Neutrophil (primary cell): ENCODE measurements around the gene CWC22.

ENCODE experiments used
- H3K27ac ChIP-seq: fragments of 200-600 bp; sonication (generic); 2 replicates; pipeline ENCODE4 v1.5.1; 2016; ENCODE audit warnings: mild to moderate bottlenecking, moderate library complexity
- H3K27me3 ChIP-seq: fragments of 200-600 bp; sonication (generic); 2 replicates; pipeline ENCODE4 v1.6.0; 2016; ENCODE audit warnings: mild to moderate bottlenecking
- H3K36me3 ChIP-seq: fragments of 200-600 bp; sonication (generic); 2 replicates; pipeline ENCODE4 v1.5.1; 2017
- H3K4me1 ChIP-seq, 2 experiments: fragments of 200-600 bp in 1 of 2; sonication (generic) in 1 of 2; 1 replicate in 1 of 2; 2 replicates in 1 of 2; pipeline versions ENCODE4 v1.5.1 to v1.6.1; 2013 to 2016; ENCODE audit warnings: low read depth in 1 of 2, low read length in 1 of 2, mild to moderate bottlenecking in 1 of 2, moderate library complexity in 1 of 2; ENCODE audit not compliant: control insufficient read depth in 1 of 2, insufficient read depth in 1 of 2
- H3K4me3 ChIP-seq, 2 experiments: fragments of 200-600 bp in 1 of 2; sonication (generic) in 1 of 2; 1 replicate in 1 of 2; 2 replicates in 1 of 2; pipeline ENCODE4 v1.5.1; 2013 to 2016; ENCODE audit warnings: low read depth in 1 of 2, low read length in 1 of 2, mild to moderate bottlenecking in 1 of 2, moderate library complexity in 1 of 2
- H3K9me3 ChIP-seq: fragments of 200-600 bp; sonication (generic); 2 replicates; pipeline ENCODE4 v1.5.1; 2016
- TF ChIP-seq, protein P1 (sequence below): fragments of 200-600 bp; sonication (generic); IDR thresholded peaks from 2 replicates; pipeline ENCODE4 v1.5.1; 2016; ENCODE audit warnings: antibody characterized with exemption

Gene CWC22

DNA sequence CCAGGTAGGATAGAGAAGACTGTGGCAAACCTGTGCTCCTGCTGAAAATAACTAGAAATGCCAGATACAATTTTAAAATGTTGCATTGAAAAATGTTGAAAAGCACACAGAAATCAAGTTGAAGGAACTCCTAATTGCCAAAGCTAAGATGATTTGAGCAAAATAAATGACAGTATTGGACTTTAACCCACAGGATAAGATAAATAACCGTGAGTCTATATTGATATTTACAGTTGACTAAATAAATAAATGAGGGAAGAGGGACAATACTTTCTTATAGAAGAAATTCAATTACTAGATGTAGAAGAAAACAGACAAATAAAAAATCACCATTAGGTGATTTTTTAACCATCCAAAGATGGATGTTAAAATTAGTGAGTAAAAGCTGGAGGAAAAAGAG, 59.0 kb downstream of the CWC22 start:
- no peaks in the 10 kb centered on the region for H3K9me3 ChIP-seq
- TF ChIP-seq, protein P1, sequence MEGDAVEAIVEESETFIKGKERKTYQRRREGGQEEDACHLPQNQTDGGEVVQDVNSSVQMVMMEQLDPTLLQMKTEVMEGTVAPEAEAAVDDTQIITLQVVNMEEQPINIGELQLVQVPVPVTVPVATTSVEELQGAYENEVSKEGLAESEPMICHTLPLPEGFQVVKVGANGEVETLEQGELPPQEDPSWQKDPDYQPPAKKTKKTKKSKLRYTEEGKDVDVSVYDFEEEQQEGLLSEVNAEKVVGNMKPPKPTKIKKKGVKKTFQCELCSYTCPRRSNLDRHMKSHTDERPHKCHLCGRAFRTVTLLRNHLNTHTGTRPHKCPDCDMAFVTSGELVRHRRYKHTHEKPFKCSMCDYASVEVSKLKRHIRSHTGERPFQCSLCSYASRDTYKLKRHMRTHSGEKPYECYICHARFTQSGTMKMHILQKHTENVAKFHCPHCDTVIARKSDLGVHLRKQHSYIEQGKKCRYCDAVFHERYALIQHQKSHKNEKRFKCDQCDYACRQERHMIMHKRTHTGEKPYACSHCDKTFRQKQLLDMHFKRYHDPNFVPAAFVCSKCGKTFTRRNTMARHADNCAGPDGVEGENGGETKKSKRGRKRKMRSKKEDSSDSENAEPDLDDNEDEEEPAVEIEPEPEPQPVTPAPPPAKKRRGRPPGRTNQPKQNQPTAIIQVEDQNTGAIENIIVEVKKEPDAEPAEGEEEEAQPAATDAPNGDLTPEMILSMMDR: no peak
- H3K4me1 ChIP-seq: no peaks in the 10 kb centered on the region
- no peak overlapping the region for H3K4me3 ChIP-seq
- no peaks in the 10 kb centered on the region for H3K27me3 ChIP-seq
- no peak overlapping the region for H3K27ac ChIP-seq
- H3K36me3 ChIP-seq: peaks cover 68% of the 10 kb centered on the region

GRCh38 chr2:179946810-179947615, 60.1 kb downstream of the CWC22 start:
- Histone ChIP-seq H3K4me3 (no peak overlapping the region), H3K36me3 (peaks cover 58% of the 10 kb centered on the region), H3K4me1 (no peaks in the 10 kb centered on the region), H3K27ac (no peak overlapping the region), H3K27me3 (no peaks in the 10 kb centered on the region), H3K9me3 (no peaks in the 10 kb centered on the region)
- TF ChIP-seq, protein P1: no peak

GRCh38 chr2:179946346-179946745, 60.8 kb downstream of the CWC22 start:
- peaks cover 51% of the 10 kb centered on the region for H3K36me3 ChIP-seq
- TF ChIP-seq, protein P1: no peak
- no peak overlapping the region for H3K27ac ChIP-seq
- H3K4me1 ChIP-seq: no peaks in the 10 kb centered on the region
- H3K9me3 ChIP-seq: no peaks in the 10 kb centered on the region
- no peaks in the 10 kb centered on the region for H3K27me3 ChIP-seq
- no peak overlapping the region for H3K4me3 ChIP-seq

DNA sequence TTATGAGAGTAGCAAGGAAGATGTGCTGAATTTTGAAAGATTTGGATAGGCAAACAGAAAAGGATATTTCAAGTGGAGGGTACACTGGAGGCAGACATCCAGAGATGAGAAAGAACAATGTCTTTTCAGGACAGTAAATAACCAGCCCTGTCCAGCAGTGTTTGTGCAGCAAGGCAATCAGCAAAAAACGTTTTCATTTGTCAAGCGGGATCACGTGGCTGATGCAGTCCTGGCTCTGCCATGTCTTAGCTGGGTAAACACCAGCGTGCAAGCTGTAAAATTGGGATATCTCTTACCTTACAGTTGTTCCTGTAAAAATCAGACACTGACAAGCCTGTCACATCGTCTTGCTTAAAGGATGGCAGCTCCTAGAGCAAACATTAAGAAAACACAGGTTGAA, 67.8 kb downstream of the CWC22 start:
- TF ChIP-seq, protein P1: no peak
- H3K27ac ChIP-seq: no peak overlapping the region
- H3K27me3 ChIP-seq: no peaks in the 10 kb centered on the region
- no peaks in the 10 kb centered on the region for H3K9me3 ChIP-seq
- no peaks in the 10 kb centered on the region for H3K4me1 ChIP-seq
- H3K36me3 ChIP-seq: peaks cover 3% of the 10 kb centered on the region
- no peak overlapping the region for H3K4me3 ChIP-seq

DNA sequence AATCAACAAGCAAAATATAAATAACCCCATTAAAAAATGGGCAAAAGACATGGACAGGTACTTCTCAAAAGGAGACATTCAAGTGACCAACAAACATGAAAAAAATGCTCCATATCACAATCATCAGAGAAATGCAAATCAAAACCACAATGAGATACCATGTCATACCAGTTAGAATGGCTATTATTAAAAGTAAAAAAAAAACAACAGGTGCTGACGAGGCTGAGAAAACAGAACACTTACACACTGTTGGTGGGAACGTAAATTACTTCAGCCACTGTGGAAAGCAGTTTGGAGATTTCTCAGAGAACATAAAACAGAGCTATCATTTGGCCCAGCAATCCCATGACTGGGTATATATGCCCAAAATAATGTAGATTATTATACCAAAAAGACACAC, 69.1 kb downstream of the CWC22 start:
- Histone ChIP-seq H3K4me1 (no peaks in the 10 kb centered on the region), H3K36me3 (no peaks in the 10 kb centered on the region), H3K4me3 (no peak overlapping the region), H3K9me3 (no peaks in the 10 kb centered on the region), H3K27ac (no peak overlapping the region), H3K27me3 (no peaks in the 10 kb centered on the region)
- TF ChIP-seq, protein P1: no peak
